A673 (cell line): ENCODE measurements around the gene CEP85L. TPM values are rescaled to one million over a fixed set of nuclear protein-coding genes. Genes with fewer than 3 reads are reported as not detected.

ENCODE experiments used
- BruUV-seq: library from RNA; stranded (reverse); fragments of 400-500 nt; replicated peaks from 2 replicates; lab custom pipeline; 2021; lab: Mats Ljungman, UMichigan
- CTCF ChIA-PET: fragments of 300-600 bp; sonication (Branson Sonifier 250); formaldehyde crosslinking; loops from one replicate; lab custom pipeline; 2022; ENCODE audit warnings: antibody characterized with exemption; lab: Charles Lee
- POLR2A ChIA-PET: fragments of 300-600 bp; sonication (Branson Sonifier 250); formaldehyde crosslinking; loops from one replicate; lab custom pipeline; 2022; ENCODE audit warnings: antibody characterized with exemption; ENCODE audit not compliant: low non-redundant PET; lab: Charles Lee
- DNase-seq: peaks from one replicate; pipeline ENCODE4 v3.0.0-alpha.2; 2015; ENCODE audit warnings: low spot score
- H3K27ac ChIP-seq: fragments of 200-600 bp; sonication (generic); 2 replicates; pipeline ENCODE4 v1.5.1; 2016; ENCODE audit warnings: mixed run types, low read depth, mild to moderate bottlenecking, mixed read lengths, antibody characterized with exemption, low read length; ENCODE audit not compliant: poor library complexity, severe bottlenecking
- H3K27me3 ChIP-seq: fragments of 200-600 bp; sonication (generic); replicated peaks from 2 replicates; pipeline ENCODE4 v1.6.1; 2017; ENCODE audit warnings: mixed run types, low read depth, mild to moderate bottlenecking, mixed read lengths, antibody characterized with exemption, low read length; ENCODE audit not compliant: insufficient read depth, poor library complexity
- H3K36me3 ChIP-seq: fragments of 200-600 bp; sonication (generic); 2 replicates; pipeline ENCODE4 v1.6.1; 2016; ENCODE audit warnings: mixed run types, mild to moderate bottlenecking, mixed read lengths, antibody characterized with exemption, low read length; ENCODE audit not compliant: insufficient read depth, poor library complexity, severe bottlenecking
- H3K4me1 ChIP-seq: fragments of 200-600 bp; sonication (generic); 2 replicates; pipeline ENCODE4 v1.6.1; 2017; ENCODE audit warnings: mixed run types, mild to moderate bottlenecking, mixed read lengths, antibody characterized with exemption, low read length; ENCODE audit not compliant: insufficient read depth, poor library complexity, severe bottlenecking
- H3K4me3 ChIP-seq: fragments of 200-600 bp; sonication (generic); 2 replicates; pipeline ENCODE4 v1.5.1; 2016; ENCODE audit warnings: low read depth, mixed run types, mild to moderate bottlenecking, mixed read lengths, low read length; ENCODE audit not compliant: poor library complexity, severe bottlenecking
- H3K9me3 ChIP-seq: fragments of 200-600 bp; sonication (generic); 2 replicates; pipeline ENCODE4 v1.6.1; 2016; ENCODE audit warnings: mixed run types, low read depth, mild to moderate bottlenecking, mixed read lengths, antibody characterized with exemption, low read length; ENCODE audit not compliant: poor library complexity, severe bottlenecking
- EZH2 ChIP-seq: fragments of 200-600 bp; sonication (generic); IDR thresholded peaks from 2 replicates; pipeline ENCODE4 v1.6.1; 2017; ENCODE audit warnings: borderline replicate concordance, low read depth, mild to moderate bottlenecking, mixed read lengths, antibody characterized with exemption, low read length; ENCODE audit not compliant: poor library complexity, severe bottlenecking
- intact Hi-C: fragments of 100-400 bp; cut with micrococcal nuclease; formaldehyde crosslinking; loops from one replicate; pipeline ENCODE4 v1.10.0; 2022; ENCODE audit not compliant: unreplicated experiment
- total RNA-seq: library from RNA; stranded (reverse); gene quantifications from 2 replicates; pipeline ENCODE4 v1.2.3, GENCODE V29; 2021
- TF ChIP-seq, protein P1 (sequence below): fragments of 300-800, 200-600 bp; sonication (generic); conservative IDR thresholded peaks from 2 replicates; pipeline ENCODE4 v1.5.1; 2017; ENCODE audit warnings: low read depth, mild to moderate bottlenecking, antibody characterized with exemption, low read length, moderate library complexity, mixed read lengths

Gene CEP85L
- total RNA-seq, 1 experiment from 2014 or later = 7.4 TPM

DNA sequence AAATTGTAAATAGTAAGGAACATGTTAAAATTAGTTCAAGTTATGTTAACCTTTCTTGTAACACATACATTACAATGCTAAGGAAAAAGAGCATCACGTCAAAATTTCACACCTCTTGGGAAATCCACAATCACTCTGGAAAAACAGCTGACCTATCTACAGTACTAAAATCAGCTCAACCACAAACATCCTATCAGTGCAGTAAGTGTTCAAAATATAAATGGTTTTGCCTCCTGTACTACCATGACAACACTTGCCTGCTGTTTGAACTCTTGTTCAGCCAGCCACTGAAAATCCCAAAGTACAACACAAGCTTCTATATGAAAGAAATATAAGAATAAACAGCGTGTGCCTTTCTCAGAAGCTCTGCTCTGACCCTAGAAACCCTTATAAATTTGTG is 186.8 kb downstream of the CEP85L start:
- TF ChIP-seq EZH2 = no peak
- TF ChIP-seq, protein P1, sequence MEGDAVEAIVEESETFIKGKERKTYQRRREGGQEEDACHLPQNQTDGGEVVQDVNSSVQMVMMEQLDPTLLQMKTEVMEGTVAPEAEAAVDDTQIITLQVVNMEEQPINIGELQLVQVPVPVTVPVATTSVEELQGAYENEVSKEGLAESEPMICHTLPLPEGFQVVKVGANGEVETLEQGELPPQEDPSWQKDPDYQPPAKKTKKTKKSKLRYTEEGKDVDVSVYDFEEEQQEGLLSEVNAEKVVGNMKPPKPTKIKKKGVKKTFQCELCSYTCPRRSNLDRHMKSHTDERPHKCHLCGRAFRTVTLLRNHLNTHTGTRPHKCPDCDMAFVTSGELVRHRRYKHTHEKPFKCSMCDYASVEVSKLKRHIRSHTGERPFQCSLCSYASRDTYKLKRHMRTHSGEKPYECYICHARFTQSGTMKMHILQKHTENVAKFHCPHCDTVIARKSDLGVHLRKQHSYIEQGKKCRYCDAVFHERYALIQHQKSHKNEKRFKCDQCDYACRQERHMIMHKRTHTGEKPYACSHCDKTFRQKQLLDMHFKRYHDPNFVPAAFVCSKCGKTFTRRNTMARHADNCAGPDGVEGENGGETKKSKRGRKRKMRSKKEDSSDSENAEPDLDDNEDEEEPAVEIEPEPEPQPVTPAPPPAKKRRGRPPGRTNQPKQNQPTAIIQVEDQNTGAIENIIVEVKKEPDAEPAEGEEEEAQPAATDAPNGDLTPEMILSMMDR = no peak
- ChIA-PET POLR2A (no interaction called here), CTCF (no interaction called here)
- Histone ChIP-seq H3K4me3 (no peak overlapping the region), H3K9me3 (no peaks in the 10 kb centered on the region), H3K27ac (no peak overlapping the region), H3K36me3 (no peaks in the 10 kb centered on the region), H3K27me3 (no peaks in the 10 kb centered on the region), H3K4me1 (no peaks in the 10 kb centered on the region)
- BruUV-seq = no TSS peak
- intact Hi-C loops = no loop called here
- no peak for DNase-seq

GRCh38 chr6:118460958-118461470 is 190.4 kb downstream of the CEP85L start:
- DNase-seq = no peak
- no TSS peak for BruUV-seq
- Histone ChIP-seq H3K4me1 (no peaks in the 10 kb centered on the region), H3K36me3 (no peaks in the 10 kb centered on the region), H3K4me3 (no peak overlapping the region), H3K9me3 (no peaks in the 10 kb centered on the region), H3K27ac (no peak overlapping the region), H3K27me3 (no peaks in the 10 kb centered on the region)
- TF ChIP-seq, protein P1 = no peak
- no peak for TF ChIP-seq EZH2
- CTCF ChIA-PET = no interaction called here
- POLR2A ChIA-PET = no interaction called here
- intact Hi-C loops = no loop called here

GRCh38 chr6:118456982-118457381 is 194.4 kb downstream of the CEP85L start:
- TF ChIP-seq, protein P1 = no peak
- no peak for TF ChIP-seq EZH2
- Histone ChIP-seq H3K27me3 (no peaks in the 10 kb centered on the region), H3K27ac (no peak overlapping the region), H3K9me3 (peaks cover 3% of the 10 kb centered on the region), H3K4me1 (no peaks in the 10 kb centered on the region), H3K4me3 (no peak overlapping the region), H3K36me3 (no peaks in the 10 kb centered on the region)
- intact Hi-C loops = no loop called here
- DNase-seq = no peak
- POLR2A ChIA-PET = no interaction called here
- BruUV-seq = no TSS peak
- CTCF ChIA-PET = no interaction called here
